ENCODE measurements around the gene ATG16L2. TPM values are rescaled to one million over a fixed set of nuclear protein-coding genes. Genes with fewer than 3 reads are reported as not detected.

ATG16L2 gene
- total and polyA plus RNA-seq, 9 of the 15 experiments (the other 6 are each of a cell fraction or from before 2014, with no cell fraction given) = 0.18 to 11.2 (median 6.2) TPM

- 0 out of 2 replicates have a peak, but pooled peaks have one; percentile 75 for TF ChIP-seq RBM14 (IDR thresholded peaks at IDR 0.05; ENCODE audit: borderline replicate concordance, insufficient read depth, low read depth, low read length)
- TF ChIP-seq RBBP5 (IDR thresholded peaks at IDR 0.05; ENCODE audit: borderline replicate concordance, insufficient read depth, low read length, poor library complexity, severe bottlenecking) = no peak
- TF ChIP-seq ZNF830 (CRISPR knock-in tag; IDR thresholded peaks at IDR 0.05) = no peak
- TF ChIP-seq MTA3 (IDR thresholded peaks at IDR 0.05; ENCODE audit: borderline replicate concordance) = no peak
- TF ChIP-seq ARNT (IDR thresholded peaks at IDR 0.05) = no peak
- TF ChIP-seq PRMT5 (CRISPR knock-in tag; IDR thresholded peaks at IDR 0.05) = no peak
- TF ChIP-seq ZEB2 (IDR thresholded peaks at IDR 0.05) = peak; percentile 93
- TF ChIP-seq RBM39 (optimal IDR thresholded peaks at IDR 0.05; ENCODE audit: low read depth, low read length) = no peak
- no peak for TF ChIP-seq MAFK (IDR thresholded peaks at IDR 0.05; ENCODE audit: low read length)
- peak; percentile 71 for TF ChIP-seq TBP (optimal IDR thresholded peaks at IDR 0.05; ENCODE audit: low read depth, low read length)
- TF ChIP-seq TAF9B (IDR thresholded peaks at IDR 0.05; ENCODE audit: partially characterized antibody) = peak; percentile 64
- no peak for TF ChIP-seq HBP1 (CRISPR knock-in tag; IDR thresholded peaks at IDR 0.05)
- no peak for TF ChIP-seq HDAC6 (IDR thresholded peaks at IDR 0.05; ENCODE audit: low read depth, low read length)
- TF ChIP-seq, protein P1, sequence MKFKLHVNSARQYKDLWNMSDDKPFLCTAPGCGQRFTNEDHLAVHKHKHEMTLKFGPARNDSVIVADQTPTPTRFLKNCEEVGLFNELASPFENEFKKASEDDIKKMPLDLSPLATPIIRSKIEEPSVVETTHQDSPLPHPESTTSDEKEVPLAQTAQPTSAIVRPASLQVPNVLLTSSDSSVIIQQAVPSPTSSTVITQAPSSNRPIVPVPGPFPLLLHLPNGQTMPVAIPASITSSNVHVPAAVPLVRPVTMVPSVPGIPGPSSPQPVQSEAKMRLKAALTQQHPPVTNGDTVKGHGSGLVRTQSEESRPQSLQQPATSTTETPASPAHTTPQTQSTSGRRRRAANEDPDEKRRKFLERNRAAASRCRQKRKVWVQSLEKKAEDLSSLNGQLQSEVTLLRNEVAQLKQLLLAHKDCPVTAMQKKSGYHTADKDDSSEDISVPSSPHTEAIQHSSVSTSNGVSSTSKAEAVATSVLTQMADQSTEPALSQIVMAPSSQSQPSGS (CRISPR knock-in tag; IDR thresholded peaks at IDR 0.05) = no peak
- no peak for TF ChIP-seq ZKSCAN3 (CRISPR knock-in tag; IDR thresholded peaks at IDR 0.05)
- no peak for TF ChIP-seq CREB3 (tag; conservative IDR thresholded peaks at IDR 0.05; ENCODE audit: low read depth)
- no peak for TF ChIP-seq FOS (IDR thresholded peaks at IDR 0.05; ENCODE audit: extremely low read depth, insufficient read length)
- TF ChIP-seq NCOR1 (IDR thresholded peaks at IDR 0.05) = peak; percentile 64; the same call in 1 of the 2 replicates
- 0 out of 2 replicates have a peak, but pooled peaks have one; percentile 17 for TF ChIP-seq KLF13 (tag; IDR thresholded peaks at IDR 0.05; ENCODE audit: borderline replicate concordance, low read depth)
- no peak for TF ChIP-seq PTBP1 (IDR thresholded peaks at IDR 0.05; ENCODE audit: low read depth, low read length)
- no peak for TF ChIP-seq PURB (CRISPR knock-in tag; IDR thresholded peaks at IDR 0.05; ENCODE audit: low read depth)
- TF ChIP-seq ZNF174 (CRISPR knock-in tag; IDR thresholded peaks at IDR 0.05) = no peak
- no peak for TF ChIP-seq ZNF699 (CRISPR knock-in tag; IDR thresholded peaks at IDR 0.05; ENCODE audit: insufficient replicate concordance)
- TF ChIP-seq ZNF76 (CRISPR knock-in tag; IDR thresholded peaks at IDR 0.05; ENCODE audit: borderline replicate concordance) = no peak
- TF ChIP-seq KDM1A (IDR thresholded peaks at IDR 0.05) = peak in 1 of 2 experiments; percentile 36; a peak in 1 of 4 replicates
- TF ChIP-seq POLR2A (conservative IDR thresholded peaks at IDR 0.05) = peak; percentile 74
These were observed 398 bp upstream of the ATG16L2 start (continued) for GRCh38 chr11:72813740-72814285.

Data from K562 (cell line).